Heart left ventricle (tissue), 16 donors: ENCODE data around the gene OMP. TPM values are rescaled to one million over a fixed set of nuclear protein-coding genes. Genes with fewer than 3 reads are reported as not detected.
A peak's percentile ranks its signal among the peaks of the same experiment; 100 is the strongest.

Experiments
- ATAC-seq, 4 donors: fragments of 200-7000 bp; cut with Tn5 transposase; one replicate each; pipeline ENCODE4 v1.9.1; 2020 to 2022; ENCODE audit warnings: moderate library complexity in 4 of 4, mild to moderate bottlenecking in 3 of 4, moderate number of reproducible peaks in 1 of 4
- DNase-seq, 5 donors: peaks; one replicate each; pipeline ENCODE4 v3.0.0-alpha.2; 2020
- H3K27ac ChIP-seq, 12 donors: fragments of 200-600 bp; sonication (generic) in 4 of 12; one replicate each; pipeline versions ENCODE4 v1.5.0 to v1.8.0; 2016 to 2022; ENCODE audit warnings: mild to moderate bottlenecking in 2 of 12
- H3K27me3 ChIP-seq, 9 donors: fragments of 200-600 bp; sonication (generic) in 2 of 9; one replicate each; pipeline versions ENCODE4 v1.5.1 to v1.8.0; 2016 to 2022; ENCODE audit warnings: mild to moderate bottlenecking in 3 of 9
- H3K36me3 ChIP-seq, 9 donors: fragments of 200-600 bp; sonication (generic) in 2 of 9; one replicate each; pipeline versions ENCODE4 v1.5.0 to v1.8.0; 2018 to 2022; ENCODE audit warnings: mild to moderate bottlenecking in 2 of 9
- H3K4me1 ChIP-seq, 12 donors: fragments of 200-600 bp; sonication (generic) in 4 of 12; one replicate each; pipeline versions ENCODE4 v1.5.0 to v1.8.0; 2016 to 2022; ENCODE audit warnings: mild to moderate bottlenecking in 3 of 12
- H3K4me3 ChIP-seq, 12 donors: fragments of 200-600 bp; sonication (generic) in 4 of 12; one replicate each; pipeline versions ENCODE4 v1.5.0 to v1.8.0; 2017 to 2022; ENCODE audit warnings: mild to moderate bottlenecking in 9 of 12, moderate library complexity in 4 of 12
- H3K9me3 ChIP-seq, 12 donors: fragments of 200-600 bp; sonication (generic) in 4 of 12; one replicate each; pipeline versions ENCODE4 v1.5.0 to v1.8.0; 2016 to 2022; ENCODE audit warnings: mild to moderate bottlenecking in 1 of 12
- POLR2A ChIP-seq, 2 donors: fragments of 450-650 bp; IDR thresholded peaks; one replicate each; pipeline ENCODE4 v1.6.1; 2017; ENCODE audit warnings: antibody characterized with exemption in 2 of 2, mild to moderate bottlenecking in 2 of 2, moderate library complexity in 2 of 2
- WGBS, 4 donors: extraction: QIAGEN DNeasy Blood & Tissue Kit in 2 of 4; methylation state at CpG; one replicate each; pipeline versions ENCODE4 v1.1.5 to v1.1.7; 2013 to 2018; 5-methylcytosine and 5-hydroxymethylcytosine counted together
- intact Hi-C, 10 donors: fragments of 100-400 bp; cut with DNase I; formaldehyde crosslinking; loops; one replicate each; pipeline versions ENCODE4 v1.11.1 to v1.14.2; 2022
- polyA plus RNA-seq, 2 donors: library from polyadenylated mRNA; stranded (reverse); fragments of 200-250 nt; gene quantifications; one replicate each; pipeline ENCODE4 v1.2.3, GENCODE V29; 2013
- total RNA-seq, 9 donors: library from RNA; depleted of rRNA in 2 of 9; stranded (reverse); fragments of >200 nt in 2 of 9; fragmentation: NEBNext Ultra II Directional in 3 of 9; extraction: Animal tissue kit (Norgen Biotek cat#: 25700) in 3 of 9; gene quantifications; one replicate each; pipeline versions ENCODE4 v1.1.0 to v1.2.4, GENCODE V29; 2016 to 2023
- TF ChIP-seq, protein P1 (sequence below), 12 donors: fragments of 200-600 bp; sonication (generic) in 4 of 12; IDR thresholded peaks; one replicate each; pipeline versions ENCODE4 v1.5.0 to v1.8.0; 2018 to 2022; ENCODE audit warnings: antibody characterized with exemption in 12 of 12, mild to moderate bottlenecking in 5 of 12
- donor health status: ischemic (EF 13 %, LVEDD 7.1; RV severe dilation, severe dysfunction).
- donor health status: healthy with polysubstance abuse.
- donor health status: DM: no; HTN: yes; CAD: no.
- donor health status: DM: no; HTN: no; CAD: no.
- donor health status: ischemic (EF 25% LVEDD 6.9; RV normal size, moderate dysfunction).
- donor health status: ischemic (EF 25% LVEDD 5.7; RV mildly dilated, moderate dysfunction).
- donor health status: healthy.
- donor health status: DM: yes; HTN: yes; CAD: no.
- donor health status: ischemic (EF 35%, LVEDD 5.7; RV mildly dilated, moderate dysfunction).
- donor health status: nonischemic (EF 11% LVEDD 7.7; RV severe dilation, severe dysfunction).
- donor health status: DM: yes; HTN: yes; CAD: no.
- donor health status: PGD.
- donor health status: ischemic (EF 29% LVEDD 5.4; RV normal size, mild dysfunction).
- donor health status: nonischemic (EF 23%, LVEDD 6.1; RV moderate dilation, normal function).

Gene OMP
- total and polyA plus RNA-seq, 11 donors, result not detected

GRCh38 chr11:77114089-77114463 is 11.4 kb downstream of the OMP start:
- TF ChIP-seq, protein P1, sequence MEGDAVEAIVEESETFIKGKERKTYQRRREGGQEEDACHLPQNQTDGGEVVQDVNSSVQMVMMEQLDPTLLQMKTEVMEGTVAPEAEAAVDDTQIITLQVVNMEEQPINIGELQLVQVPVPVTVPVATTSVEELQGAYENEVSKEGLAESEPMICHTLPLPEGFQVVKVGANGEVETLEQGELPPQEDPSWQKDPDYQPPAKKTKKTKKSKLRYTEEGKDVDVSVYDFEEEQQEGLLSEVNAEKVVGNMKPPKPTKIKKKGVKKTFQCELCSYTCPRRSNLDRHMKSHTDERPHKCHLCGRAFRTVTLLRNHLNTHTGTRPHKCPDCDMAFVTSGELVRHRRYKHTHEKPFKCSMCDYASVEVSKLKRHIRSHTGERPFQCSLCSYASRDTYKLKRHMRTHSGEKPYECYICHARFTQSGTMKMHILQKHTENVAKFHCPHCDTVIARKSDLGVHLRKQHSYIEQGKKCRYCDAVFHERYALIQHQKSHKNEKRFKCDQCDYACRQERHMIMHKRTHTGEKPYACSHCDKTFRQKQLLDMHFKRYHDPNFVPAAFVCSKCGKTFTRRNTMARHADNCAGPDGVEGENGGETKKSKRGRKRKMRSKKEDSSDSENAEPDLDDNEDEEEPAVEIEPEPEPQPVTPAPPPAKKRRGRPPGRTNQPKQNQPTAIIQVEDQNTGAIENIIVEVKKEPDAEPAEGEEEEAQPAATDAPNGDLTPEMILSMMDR (IDR thresholded peaks at IDR 0.05), result no peak
- TF ChIP-seq POLR2A (IDR thresholded peaks at IDR 0.05), result no peak

DNA sequence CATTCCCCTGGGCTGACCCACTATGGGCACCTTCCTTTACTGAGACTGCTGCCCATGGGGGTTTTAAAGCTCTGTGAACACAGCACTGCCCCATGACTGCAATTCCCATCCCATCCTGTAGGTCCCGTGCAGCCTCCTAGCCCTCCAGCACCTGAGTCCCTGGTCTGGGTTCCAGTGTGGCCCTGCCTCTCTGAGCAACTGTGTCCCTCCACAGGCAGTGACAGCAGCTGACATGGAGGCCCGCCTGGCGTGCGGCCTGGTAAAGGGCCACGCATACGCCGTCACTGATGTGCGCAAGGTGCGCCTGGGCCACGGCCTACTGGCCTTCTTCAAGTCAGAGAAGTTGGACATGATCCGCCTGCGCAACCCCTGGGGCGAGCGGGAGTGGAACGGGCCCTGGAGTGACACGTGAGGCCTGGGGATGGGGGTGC is 12.6 kb downstream of the OMP start:
- intact Hi-C loops, result no loop called here
- ATAC-seq, result no peak
- Histone ChIP-seq H3K4me1 (no peaks in the 10 kb centered on the region), H3K4me3 (no peak overlapping the region), H3K36me3 (peaks cover 0 to 15% (median 0%) of the 10 kb centered on the region in 9 donors), H3K27ac (no peak overlapping the region), H3K9me3 (no peaks in the 10 kb centered on the region), H3K27me3 (no peaks in the 10 kb centered on the region)
- 91 to 98% (median 97%) methylated on average over 16 of the region's 16 CpGs for WGBS, 4 donors
- TF ChIP-seq POLR2A (IDR thresholded peaks at IDR 0.05), result no peak
- TF ChIP-seq, protein P1 (IDR thresholded peaks at IDR 0.05), result peak in 1 of 12 donors; percentile 17
- peak in 1 of 5 donors; percentile 49 for DNase-seq

More at GRCh38 chr11:77114089-77114463, 11.4 kb downstream of the OMP start:
- Histone ChIP-seq H3K4me3 (no peak overlapping the region), H3K4me1 (peaks cover 0 to 6% (median 0%) of the 10 kb centered on the region in 12 donors), H3K9me3 (no peaks in the 10 kb centered on the region), H3K27me3 (no peaks in the 10 kb centered on the region), H3K36me3 (peaks cover 0 to 9% (median 0%) of the 10 kb centered on the region in 9 donors), H3K27ac (no peak overlapping the region)
- DNase-seq (peak in 1 of 5 donors; percentile 30), ATAC-seq (no peak)
- intact Hi-C loops, result no loop called here
- 93 to 95% (median 94%) methylated on average over 13 of the region's 13 CpGs for WGBS, 4 donors

DNA sequence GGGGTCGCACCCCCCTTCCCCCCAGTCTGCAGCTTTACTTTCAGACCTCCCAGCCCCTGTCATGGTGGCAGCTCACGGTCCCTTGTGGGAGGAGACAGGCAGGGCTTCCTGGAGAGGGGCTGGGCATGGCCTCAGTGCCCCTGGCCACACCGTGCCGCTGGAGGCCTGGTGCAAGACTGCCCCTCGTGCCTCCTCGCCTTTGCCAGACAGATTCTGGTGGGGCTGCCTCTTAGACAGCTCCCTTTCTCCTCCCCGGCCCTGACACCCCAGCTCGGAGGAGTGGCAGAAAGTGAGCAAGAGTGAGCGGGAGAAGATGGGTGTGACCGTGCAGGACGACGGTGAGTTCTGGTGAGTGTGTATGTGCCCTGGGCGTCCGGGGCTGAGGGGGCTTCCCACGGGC is 13.3 kb downstream of the OMP start:
- Histone ChIP-seq H3K4me1 (no peaks in the 10 kb centered on the region), H3K27ac (no peak overlapping the region), H3K36me3 (peaks cover 0 to 20% (median 0%) of the 10 kb centered on the region in 9 donors), H3K9me3 (no peaks in the 10 kb centered on the region), H3K4me3 (no peak overlapping the region), H3K27me3 (no peaks in the 10 kb centered on the region)
- TF ChIP-seq, protein P1 (IDR thresholded peaks at IDR 0.05), result no peak
- no peak for TF ChIP-seq POLR2A (IDR thresholded peaks at IDR 0.05)
- ATAC-seq (no peak), DNase-seq (peak in 1 of 5 donors; percentile 40)
- 89 to 96% (median 94%) methylated on average over 13 to 15 of the region's 15 CpGs for WGBS, 4 donors
- intact Hi-C loops, result no loop called here

GRCh38 chr11:77117492-77117891 is 14.9 kb downstream of the OMP start:
- peak in 1 of 5 donors; percentile 38 for DNase-seq
- no peak for TF ChIP-seq POLR2A (IDR thresholded peaks at IDR 0.05)
- TF ChIP-seq, protein P1 (IDR thresholded peaks at IDR 0.05), result no peak
- Histone ChIP-seq H3K27ac (no peak overlapping the region), H3K4me1 (no peaks in the 10 kb centered on the region), H3K9me3 (no peaks in the 10 kb centered on the region), H3K4me3 (no peak overlapping the region), H3K36me3 (peaks cover 0 to 25% (median 0%) of the 10 kb centered on the region in 9 donors), H3K27me3 (no peaks in the 10 kb centered on the region)
- intact Hi-C loops, result no loop called here
- ATAC-seq, result no peak
- 80 to 86% (median 83%) methylated on average over 4 to 7 of the region's 7 CpGs for WGBS, 4 donors
